HG03280 (cell line): ENCODE measurements around the gene SMIM29.

Experiments used
- ATAC-seq: cut with Tn5 transposase; IDR thresholded peaks from one replicate; pipeline ENCODE4 v1.9.1; 2021; ENCODE audit warnings: mild to moderate bottlenecking, moderate library complexity; ENCODE audit not compliant: unreplicated experiment

SMIM29 gene

DNA sequence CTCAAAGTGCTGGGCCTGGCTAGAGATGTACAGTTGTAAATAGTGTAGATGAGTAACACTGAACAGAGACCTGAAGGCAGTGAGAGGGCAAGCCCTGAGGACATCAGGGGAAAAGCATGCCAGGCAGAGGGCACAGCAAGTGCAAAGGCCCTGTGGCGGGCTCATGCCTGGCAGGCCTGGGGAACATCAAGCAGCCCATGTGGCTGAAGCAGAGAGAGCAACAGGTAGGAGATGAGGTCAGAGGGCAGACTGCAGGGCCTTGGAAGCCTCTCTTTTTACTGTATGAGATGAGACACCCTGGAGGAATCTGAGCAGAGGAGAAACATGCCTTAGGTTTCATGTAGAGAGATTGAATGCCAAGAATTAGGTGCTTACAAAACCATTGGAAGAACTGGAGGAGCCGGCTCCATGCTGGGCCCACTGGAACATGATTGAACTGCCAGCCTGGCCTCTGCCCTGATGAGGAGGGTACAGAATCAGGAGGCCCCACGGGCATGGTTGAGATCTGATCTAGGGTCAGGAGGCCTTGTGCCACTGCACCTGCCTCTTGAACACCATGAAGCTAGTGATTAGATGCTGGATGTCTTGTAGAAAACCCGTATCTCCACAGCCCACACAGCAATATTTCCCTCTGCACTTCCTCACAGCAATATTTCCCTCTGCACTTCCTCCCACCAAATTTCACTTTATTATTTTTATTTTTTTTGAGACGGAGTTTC is 18.0 kb downstream of the SMIM29 start:
- no peak for ATAC-seq

DNA sequence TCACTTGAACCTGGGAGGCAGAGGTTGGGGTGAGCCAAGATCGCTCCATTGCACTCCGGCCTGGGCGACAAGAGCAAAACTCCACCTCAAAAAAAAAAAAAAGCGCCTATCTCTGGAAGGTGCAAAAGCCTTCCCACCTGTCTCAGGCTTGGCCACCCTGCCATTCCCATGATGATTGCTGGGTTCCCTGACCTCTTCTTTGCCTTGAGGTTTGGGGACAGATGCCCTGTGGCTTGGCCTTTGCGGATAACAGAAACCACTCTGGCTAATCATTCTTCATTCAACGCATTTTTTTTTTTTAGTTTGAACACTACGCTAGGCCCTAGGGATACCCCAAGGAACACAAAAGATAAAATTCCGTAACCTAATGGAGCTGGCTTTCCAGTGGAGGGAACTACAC is 18.9 kb downstream of the SMIM29 start:
- no peak for ATAC-seq

DNA sequence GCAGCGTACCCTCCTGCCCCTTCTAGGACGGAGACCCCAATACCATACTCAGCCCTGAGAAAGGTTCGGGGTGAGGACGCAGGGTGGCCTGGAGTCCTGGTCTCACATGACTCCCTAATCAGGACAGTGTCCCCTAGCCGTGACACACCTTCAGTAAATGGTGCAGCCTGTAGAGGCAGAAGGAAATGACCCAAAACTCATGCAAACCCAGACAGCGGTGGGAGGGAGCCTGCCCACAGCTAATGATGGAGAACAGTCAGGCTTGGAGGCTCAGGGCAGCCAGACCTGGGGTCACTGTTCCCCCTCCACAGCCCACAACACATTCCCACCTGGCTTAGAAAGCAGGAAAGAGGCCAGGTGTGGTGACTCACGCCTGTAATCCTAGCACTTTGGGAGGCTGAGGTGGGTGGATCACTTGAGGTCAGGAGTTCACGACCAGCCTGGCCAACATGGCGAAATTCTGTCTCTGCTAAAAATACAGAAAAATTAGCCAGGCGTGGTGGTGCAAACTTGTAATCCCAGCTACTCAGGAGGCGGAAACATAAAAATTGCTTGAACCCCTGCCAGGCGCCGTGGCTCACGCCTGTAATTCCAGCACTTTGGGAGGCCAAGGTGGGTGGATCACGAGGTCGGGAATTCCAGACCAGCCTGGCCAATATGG is 20.9 kb downstream of the SMIM29 start:
- ATAC-seq: no peak

DNA sequence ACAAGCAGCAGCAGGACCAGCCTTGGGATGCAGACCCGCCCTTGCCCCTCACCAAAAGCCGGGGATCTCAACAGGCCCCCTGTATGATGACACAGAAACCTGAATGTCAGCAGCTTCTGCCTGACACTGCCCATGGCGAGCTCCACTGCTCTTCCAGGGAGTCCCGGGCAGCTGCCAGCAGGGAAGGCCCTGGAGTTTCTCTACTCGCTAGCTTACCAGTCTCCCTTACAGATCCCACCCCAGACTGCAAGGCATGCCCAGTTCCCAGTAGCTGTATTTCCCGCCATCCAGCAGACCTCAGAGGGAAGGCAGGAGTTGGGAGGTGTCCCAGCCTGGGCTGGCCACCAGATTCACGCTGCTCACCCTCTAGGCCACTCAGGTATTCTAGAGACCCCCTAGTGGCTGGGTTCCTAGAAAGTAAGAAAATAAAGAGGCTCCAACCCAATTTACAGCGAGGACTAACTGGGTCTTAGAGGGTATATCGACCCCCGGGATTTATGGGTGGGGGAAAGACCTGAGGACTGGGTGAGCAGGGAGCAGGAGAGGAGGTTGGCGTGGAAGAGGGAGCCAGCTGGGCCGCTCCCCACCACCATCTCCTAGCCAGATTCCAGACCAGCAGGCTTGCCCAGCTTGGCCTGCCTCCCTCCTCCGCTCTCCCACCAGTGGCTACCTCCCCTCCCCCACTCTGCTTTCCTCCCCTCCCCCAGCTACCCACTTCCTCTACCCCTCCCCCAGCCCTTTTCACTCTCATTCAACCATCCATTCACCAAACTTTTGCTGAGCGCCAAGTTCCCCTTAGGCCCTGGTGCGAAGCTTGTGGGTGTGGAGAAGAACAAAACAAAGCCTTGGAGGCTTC is 21.8 kb downstream of the SMIM29 start:
- ATAC-seq: no peak

DNA sequence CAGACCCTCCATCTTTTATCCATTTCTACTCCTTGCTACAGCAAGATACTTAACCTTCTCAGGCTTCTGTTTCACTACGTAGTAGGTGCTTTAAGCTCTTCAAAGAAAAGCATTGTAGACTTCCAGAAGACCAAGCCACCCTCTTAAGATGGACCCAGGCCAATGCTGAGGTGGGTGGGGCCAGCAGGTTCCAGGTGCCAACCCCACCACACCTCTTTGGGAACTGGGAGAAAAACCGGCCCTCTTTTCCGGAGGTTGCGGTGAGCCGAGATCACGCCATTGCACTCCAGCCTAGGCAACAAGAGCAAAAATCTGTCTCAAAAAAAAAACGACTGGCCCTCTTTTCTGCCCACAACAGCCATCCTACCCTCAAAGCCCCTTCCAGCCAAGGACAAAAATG is 22.7 kb downstream of the SMIM29 start:
- no peak for ATAC-seq

DNA sequence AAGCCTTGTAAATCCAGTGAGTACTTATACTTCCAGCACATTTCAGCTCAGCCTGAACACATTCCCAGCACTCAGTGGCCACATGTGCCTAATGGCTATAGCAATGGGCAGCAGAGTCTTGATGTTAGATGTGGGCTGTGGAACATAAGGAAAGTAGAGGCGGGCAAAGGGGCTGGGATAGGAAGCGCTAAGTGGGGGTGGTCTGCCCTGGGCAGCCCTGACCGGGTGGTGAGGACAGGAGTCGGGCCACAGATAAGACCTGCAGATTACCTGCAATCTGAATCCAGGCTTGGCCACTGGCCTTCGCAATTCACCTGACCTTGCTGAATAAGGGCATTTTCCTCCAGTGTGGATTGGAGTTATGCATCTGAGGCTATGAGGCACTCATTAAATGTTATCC is 23.3 kb downstream of the SMIM29 start:
- no peak for ATAC-seq

DNA sequence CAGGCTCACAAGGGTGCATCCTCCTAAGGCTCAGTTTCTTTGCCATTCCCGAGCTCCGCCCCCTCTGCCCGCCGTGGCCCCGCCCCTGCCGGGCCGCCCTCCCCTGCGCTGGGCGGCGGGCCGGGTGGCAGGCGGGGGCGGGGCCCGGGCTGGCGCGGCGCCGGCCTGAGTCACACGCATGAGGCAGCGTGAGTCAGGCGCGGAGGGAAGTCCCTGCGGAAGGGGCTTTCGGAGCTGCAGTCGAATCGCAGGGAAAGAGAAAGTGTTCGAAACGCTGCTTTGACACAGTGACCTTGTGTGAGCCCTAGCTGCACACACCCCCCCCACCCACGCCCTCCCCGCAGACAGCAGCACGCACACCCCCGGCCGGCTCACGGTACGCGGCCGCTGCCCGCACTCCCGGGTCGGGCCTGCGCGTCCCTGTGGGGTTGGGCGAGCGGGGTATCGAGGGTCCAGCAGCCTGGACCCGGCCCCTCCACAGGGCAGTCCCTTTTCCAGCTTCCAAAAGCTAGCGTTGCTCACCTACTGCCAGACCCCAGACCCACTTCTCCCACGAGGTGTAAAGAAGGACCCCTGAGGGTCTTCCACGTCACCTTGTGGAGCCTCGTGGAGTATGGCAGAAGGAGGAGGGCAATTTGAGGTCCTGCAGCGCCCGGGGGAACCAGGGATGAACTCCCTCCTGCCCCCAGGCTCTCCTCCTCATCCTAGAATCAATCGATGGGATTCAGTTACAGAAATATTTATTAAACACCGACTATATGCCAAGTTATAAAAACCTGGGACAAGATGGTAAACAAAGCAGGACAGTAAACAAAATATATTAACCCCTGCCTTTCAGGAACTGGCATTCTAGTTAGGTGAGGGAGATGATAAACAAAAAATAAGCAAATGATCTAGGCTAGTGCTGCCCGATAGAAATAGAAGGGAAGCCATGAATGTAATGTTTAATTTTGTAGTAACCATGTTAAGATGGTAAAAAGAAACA is 24.6 kb downstream of the SMIM29 start:
- peak; percentile 94 for ATAC-seq

DNA sequence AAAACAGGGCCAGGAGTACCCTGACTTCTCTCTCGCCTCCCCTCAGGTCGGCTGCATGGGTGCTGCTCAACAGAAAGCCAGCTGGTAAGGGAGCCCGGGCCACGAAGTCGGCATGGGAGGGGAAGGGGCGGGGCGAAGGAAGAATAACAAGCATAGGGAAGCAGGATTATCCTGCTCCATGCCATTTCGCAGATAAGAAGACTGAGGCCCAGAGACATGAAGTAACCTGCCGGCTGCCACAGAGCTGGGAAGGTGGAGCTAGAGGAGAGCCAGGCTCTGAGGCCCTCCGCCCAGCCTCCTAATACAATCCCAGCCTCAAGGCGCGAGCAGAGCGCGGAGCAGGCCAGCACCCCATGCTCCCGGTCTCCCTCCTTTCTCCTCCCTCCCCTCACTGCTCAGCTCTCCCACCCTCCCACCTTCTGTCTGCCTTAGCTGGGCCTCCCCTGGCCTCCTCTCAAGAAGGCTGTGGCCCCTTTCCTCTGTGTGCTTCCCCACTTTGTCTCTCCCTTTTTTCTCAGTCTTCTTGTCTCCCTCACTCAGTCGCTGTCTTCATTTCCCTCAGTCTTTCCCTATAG is 25.3 kb downstream of the SMIM29 start:
- ATAC-seq: no peak

DNA sequence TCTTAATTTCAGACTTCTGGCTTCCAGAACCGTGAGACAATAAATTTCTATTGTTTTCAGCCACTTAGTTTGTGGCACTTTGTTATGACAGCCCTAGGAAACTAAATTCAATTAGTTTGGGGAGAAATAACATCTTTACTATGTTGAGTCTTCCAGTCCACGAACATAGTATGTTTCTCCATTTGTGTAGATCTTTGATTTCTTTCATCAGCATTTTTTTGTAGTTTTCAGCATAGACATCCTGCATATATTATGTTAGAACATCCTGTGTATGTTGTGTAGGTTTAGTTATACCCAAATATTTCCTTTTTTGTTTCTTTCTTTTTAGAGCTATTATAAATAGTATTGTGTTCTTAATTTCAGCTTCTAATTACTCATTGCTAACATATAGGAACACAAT is 30.1 kb downstream of the SMIM29 start:
- ATAC-seq: no peak

DNA sequence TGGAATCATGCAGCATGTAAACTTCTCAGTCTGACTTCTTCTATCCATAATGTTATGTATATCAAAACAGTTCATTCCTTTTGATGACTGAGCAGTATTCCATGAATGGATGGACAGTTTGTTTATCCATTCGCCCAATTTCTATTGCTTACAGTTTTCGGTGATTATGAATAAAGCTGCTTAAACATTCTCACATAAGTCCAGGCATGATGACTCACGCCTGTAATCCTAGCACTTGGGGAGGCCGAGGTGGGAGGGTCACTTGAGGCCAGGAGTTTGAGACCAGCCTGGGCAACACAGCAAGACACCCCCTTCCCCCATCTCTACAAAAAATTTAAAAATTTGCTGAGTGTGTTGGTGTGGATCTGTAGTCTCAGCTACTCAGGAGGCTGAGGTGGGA is 35.0 kb downstream of the SMIM29 start:
- ATAC-seq: no peak

DNA sequence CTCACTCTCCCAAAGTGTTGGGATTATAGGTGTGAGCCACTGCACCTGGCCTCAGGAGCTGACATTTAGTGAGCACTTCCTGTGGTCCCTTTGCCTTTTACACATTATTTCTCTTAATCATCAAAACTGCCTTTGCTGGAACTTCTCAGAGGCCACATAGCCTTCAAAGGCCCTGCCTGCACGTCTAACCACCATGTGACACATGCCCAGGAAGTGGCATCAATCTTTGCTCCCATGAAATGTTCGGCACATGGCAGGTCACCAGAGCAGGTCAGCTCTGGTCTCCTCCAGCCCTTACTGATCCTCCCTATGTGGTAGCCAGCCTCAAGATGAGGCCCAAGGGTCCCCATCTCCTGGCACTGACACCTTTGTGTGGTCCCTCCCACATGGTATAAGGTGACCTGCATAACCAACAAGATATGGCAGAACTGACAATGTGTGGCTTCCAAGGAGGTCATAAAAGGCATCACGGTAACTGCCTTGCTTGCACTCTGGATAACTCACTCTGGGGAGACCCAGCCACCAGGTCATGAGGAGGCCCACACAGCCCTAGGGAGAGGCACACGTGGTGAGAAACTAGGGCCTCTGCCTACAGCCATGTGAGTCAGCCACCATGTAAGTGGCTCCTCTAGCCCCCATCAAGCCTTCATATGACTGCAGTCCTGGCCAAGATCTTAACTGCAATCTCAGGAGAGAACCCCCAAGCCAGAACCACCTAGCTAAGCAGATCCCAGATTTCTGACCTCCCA is 40.9 kb downstream of the SMIM29 start:
- ATAC-seq: no peak

DNA sequence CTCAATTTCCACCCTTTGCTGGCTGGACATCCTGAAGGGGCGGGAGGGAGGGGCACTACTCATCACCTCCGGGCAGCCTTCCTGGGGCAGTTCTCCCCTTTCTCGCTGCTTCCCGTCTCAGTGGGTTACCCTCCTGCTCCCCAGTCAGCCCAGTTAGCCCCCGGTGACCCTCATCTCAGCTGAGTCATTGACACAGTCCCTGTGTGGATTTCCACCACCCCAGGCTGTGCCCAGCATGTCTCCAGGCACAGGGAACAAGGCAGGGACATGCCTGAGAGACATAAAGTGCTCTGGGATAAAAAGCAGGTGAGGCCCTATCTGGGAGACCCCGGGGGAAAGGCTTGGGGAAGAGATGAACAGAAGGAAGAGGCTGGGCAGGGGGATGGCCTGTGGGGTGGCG is 42.1 kb downstream of the SMIM29 start:
- no peak for ATAC-seq

DNA sequence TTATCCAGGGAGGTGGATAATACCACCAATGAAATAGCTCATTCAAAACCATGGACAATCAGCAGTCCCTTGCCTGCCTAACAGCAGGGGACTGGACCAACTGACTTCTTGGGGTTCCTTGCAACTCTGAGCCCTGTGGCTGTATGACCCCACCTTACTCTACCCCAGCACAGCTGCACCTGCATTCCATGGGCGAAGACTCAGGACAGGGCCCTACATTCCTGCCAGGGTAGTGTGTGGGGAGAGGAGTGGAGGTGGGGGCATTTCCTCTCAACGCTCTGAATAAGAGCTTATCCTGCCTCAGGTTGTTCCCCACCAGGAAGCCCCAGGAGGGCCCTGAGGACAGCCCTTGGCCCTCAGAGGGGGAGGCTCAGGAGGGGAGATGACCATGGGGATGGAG is 42.9 kb downstream of the SMIM29 start:
- no peak for ATAC-seq

DNA sequence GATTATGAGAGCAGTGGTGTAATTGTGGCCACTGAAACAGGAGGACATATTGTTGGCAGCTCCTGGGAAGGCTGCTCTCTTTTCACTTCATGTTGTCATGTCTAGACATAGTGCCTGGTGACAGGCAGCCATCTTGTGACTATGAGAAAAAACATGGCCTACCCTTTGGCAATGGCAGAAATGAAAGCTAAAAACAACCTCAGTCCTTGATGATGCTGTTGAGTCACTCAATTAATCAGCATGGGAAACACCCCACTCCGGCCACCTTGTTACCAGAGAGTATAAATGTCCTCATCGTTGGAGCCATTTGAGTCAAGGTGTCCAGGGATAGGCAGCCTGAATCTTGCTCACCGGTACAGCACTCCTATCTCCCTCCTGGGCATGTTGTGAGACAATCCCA is 43.3 kb downstream of the SMIM29 start:
- no peak for ATAC-seq

DNA sequence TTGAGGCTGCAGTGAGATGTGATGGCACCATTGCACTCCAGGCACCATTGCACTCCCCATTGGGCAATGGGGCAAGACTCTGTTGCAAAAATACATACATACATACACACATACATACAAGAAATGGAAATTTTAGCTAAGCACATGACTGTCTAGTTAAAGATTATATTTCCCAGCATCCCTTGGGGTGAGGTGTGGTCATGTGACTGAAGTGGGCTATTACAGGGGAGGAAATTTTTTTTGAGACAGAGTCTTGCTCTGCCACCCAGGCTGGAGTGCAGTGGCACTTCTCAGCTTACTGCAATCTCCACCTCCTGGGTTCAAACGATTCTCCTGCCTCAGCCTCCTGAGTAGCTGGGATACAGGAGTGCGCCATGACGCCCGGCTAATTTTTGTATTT is 44.1 kb downstream of the SMIM29 start:
- ATAC-seq: no peak

DNA sequence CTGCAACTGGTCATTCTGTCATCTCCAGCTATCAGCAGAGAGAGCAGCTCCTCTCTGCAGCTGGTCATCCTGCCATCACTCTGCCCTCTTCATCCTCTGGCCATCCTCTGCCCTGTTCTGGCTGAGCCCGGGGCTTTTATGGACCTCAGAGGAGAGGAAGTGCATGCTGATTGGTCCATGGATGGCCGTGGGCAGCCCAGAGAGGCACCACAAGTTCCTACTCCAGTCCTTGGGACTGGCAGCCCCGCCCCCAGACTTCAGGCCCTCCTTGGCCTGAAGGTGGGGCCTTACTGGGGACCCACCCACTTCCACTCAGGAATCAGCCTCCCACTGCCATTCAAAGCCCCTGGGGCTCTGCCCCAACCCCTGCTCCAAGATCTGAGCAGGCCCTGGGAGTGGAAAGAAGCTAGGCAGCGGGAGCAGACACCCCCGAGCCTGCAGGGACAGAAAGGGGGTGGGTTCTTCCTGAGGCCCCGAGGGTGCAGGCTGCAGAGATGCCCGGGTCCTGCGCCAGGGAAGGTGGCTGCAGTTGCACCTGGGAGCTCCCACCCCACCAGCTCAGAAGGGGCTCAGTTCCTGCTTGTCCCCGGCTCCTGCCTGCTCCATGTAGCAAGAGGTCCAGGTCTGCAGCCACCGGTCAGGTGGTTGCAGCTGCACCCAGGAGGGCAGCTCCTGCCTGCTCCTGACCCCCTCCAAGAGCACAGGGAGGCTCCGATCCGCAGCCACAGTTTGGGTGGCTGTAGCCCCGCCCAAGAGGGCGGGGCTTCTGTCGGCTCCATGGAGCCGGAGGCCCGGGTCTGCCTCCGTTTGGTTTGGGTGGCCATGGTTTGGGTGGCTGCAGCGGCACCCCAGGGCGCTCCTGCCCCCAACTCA is 46.2 kb downstream of the SMIM29 start:
- no peak for ATAC-seq

DNA sequence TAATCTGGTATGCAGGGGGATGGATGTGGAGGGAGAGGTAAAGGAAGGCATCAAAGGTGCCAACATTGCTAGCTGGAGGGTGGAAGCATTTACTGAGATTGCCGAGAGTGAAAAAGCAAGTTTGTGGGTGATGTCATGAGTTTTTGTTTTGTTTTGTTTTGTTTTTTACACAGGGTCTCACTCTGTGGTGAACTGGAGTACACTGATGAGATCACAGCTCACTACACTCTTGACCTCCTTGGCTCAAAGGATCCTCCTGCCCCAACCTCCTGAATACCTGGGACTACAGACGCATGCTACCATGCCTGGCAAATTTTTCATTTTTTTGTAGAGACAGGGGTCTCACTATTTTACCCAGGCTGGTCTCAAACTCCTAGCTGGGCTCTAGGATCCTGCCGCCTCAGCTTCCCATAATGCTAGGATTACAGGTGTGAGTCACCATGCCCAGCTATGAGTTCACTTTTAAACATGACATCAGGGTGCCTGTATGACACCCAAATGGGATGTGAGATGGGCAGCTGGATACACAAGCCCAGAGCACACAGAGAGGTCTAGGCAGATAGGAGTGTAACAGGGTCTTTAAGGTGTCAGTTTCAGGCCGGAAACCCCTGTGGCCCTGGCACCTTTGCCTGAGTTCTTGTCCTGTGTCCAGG is 47.2 kb downstream of the SMIM29 start:
- no peak for ATAC-seq

DNA sequence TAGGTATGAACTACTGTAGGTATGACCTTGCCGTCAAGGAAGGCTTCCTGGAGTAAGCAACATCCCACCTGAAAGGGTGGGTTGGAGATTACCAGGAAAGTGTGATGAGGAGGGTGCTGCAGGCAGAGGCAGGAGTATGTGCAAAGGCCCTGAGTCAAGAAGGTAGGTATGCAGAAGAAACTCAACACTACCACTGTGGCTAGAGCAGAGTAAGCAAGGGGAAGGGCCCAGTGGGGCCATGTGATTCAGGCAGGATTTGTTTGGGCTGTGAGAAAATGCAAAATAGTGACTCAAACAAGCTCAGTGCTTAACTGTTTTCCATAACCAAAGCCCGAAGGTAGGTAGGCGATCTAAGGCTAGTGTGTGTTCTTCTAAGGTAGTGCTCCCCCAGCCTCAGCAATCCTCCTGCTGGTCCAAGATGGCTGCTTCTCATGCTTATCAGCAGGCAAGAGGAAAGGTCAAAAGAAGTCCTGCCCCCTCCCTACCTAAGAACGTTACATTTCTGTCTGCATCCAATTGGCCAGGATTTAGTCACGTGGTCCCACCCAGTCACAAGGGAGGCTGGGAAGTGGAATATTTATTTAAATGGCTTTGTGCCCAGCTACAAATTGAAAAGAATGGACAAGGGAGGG is 48.4 kb downstream of the SMIM29 start:
- no peak for ATAC-seq
